SK-N-SH (cell line): Measurements from ENCODE around the gene EVPL. TPM values are rescaled to one million over a fixed set of nuclear protein-coding genes. Genes with fewer than 3 reads are reported as not detected.
"Not testable (repeated sequence)": the region's sequence is repeated elsewhere in the genome, so short reads cannot be mapped to it uniquely, and the experiment has no call there.

ENCODE experiments used
- CTCF ChIA-PET: fragments of 300-600, 350-600 bp; formaldehyde crosslinking; extraction: SDS; loops from one replicate; lab custom pipeline; 2021; lab: Yijun Ruan, JAX
- POLR2A ChIA-PET: fragments of 350-600 bp; sonication (Branson Sonifier 250); formaldehyde crosslinking; extraction: SDS; loops from one replicate; lab custom pipeline; 2020; ENCODE audit warnings: antibody characterized with exemption, inconsistent platforms; lab: Yijun Ruan, JAX
- DNase-seq: peaks from one replicate; pipeline ENCODE4 v3.0.0; 2012
- H2AFZ ChIP-seq: fragments of 200-600 bp; sonication (generic); 2 replicates; pipeline ENCODE4 v1.8.1; 2016; ENCODE audit warnings: antibody characterized with exemption, mild to moderate bottlenecking, low read depth
- H3F3A ChIP-seq: fragments of 200-600 bp; sonication (generic); replicated peaks from 2 replicates; pipeline ENCODE3; 2016; ENCODE audit warnings: antibody characterized with exemption, mild to moderate bottlenecking; ENCODE audit not compliant: insufficient read depth
- H3K27ac ChIP-seq, 2 experiments: fragments of 200-500 bp in 1 of 2; fragments of 200-600 bp in 1 of 2; sonication (Bioruptor generic) in 1 of 2; sonication (generic), shearing (Covaris generic) in 1 of 2; 2 replicates each; pipeline versions ENCODE4 v1.5.1 to v1.6.1; 2014 to 2016; ENCODE audit warnings: low read depth in 2 of 2, inconsistent platforms in 1 of 2, low read length in 1 of 2, mild to moderate bottlenecking in 1 of 2, mixed read lengths in 1 of 2
- H3K27me3 ChIP-seq: fragments of 200-600 bp; sonication (generic), shearing (Covaris generic); 2 replicates; pipeline ENCODE4 v1.6.1; 2016; ENCODE audit warnings: mixed run types; ENCODE audit not compliant: insufficient read depth
- H3K36me3 ChIP-seq, 2 experiments: fragments of 200-500 bp in 1 of 2; fragments of 200-600 bp in 1 of 2; sonication (Bioruptor generic) in 1 of 2; sonication (generic) in 1 of 2; replicated peaks in 1 of 2; 2 replicates each; pipeline versions ENCODE3 to v1.5.1; 2014 to 2016; ENCODE audit warnings: low read length in 1 of 2, mild to moderate bottlenecking in 1 of 2; ENCODE audit not compliant: insufficient read depth in 2 of 2, control insufficient read depth in 1 of 2
- H3K4me1 ChIP-seq, 2 experiments: fragments of 200-500 bp in 1 of 2; fragments of 200-600 bp in 1 of 2; sonication (Bioruptor generic) in 1 of 2; sonication (generic), shearing (Covaris generic) in 1 of 2; 2 replicates each; pipeline versions ENCODE4 v1.5.1 to v1.6.1; 2014 to 2016; ENCODE audit warnings: low read depth in 1 of 2, low read length in 1 of 2, mixed run types in 1 of 2; ENCODE audit not compliant: insufficient read depth in 2 of 2, control insufficient read depth in 1 of 2
- H3K4me2 ChIP-seq: fragments of 200-600 bp; sonication (generic), shearing (Covaris generic); 2 replicates; pipeline ENCODE4 v1.6.1; 2017; ENCODE audit warnings: mixed run types
- H3K4me3 ChIP-seq, 2 experiments: fragments of 200-500 bp in 1 of 2; fragments of 200-600 bp in 1 of 2; sonication (Bioruptor generic) in 1 of 2; sonication (generic), shearing (Covaris generic) in 1 of 2; 2 replicates each; pipeline versions ENCODE4 v1.5.1 to v1.8.1; 2014 to 2016; ENCODE audit warnings: low read depth in 2 of 2, inconsistent platforms in 1 of 2, low read length in 1 of 2, mild to moderate bottlenecking in 1 of 2, mixed read lengths in 1 of 2, moderate library complexity in 1 of 2
- H3K79me2 ChIP-seq: fragments of 200-600 bp; sonication (generic); 2 replicates; pipeline ENCODE4 v1.8.1; 2017; ENCODE audit warnings: mild to moderate bottlenecking; ENCODE audit not compliant: insufficient read depth
- H3K9ac ChIP-seq: fragments of 200-600 bp; sonication (generic); 2 replicates; pipeline ENCODE4 v1.6.1; 2017; ENCODE audit warnings: mixed run types
- H3K9me2 ChIP-seq: fragments of 200-600 bp; sonication (generic); 2 replicates; pipeline ENCODE4 v1.6.1; 2017; ENCODE audit warnings: mixed run types
- H3K9me3 ChIP-seq: fragments of 200-600 bp; sonication (generic); 2 replicates; pipeline ENCODE4 v1.6.1; 2017; ENCODE audit warnings: mixed run types, mild to moderate bottlenecking, moderate library complexity
- H4K20me1 ChIP-seq: fragments of 200-600 bp; sonication (generic); 2 replicates; pipeline ENCODE4 v1.6.1; 2017; ENCODE audit warnings: mild to moderate bottlenecking, mixed run types; ENCODE audit not compliant: insufficient read depth
- CHD2 ChIP-seq: fragments of 150-350 bp; IDR thresholded peaks from 2 replicates; pipeline ENCODE4 v1.6.1; 2018; ENCODE audit warnings: low read length; ENCODE audit not compliant: partially characterized antibody
- CTCF ChIP-seq: fragments of 200-600 bp; sonication (generic); IDR thresholded peaks from 2 replicates; pipeline ENCODE4 v1.6.1; 2017; ENCODE audit warnings: antibody characterized with exemption, mild to moderate bottlenecking, moderate library complexity
- EP300 ChIP-seq, 2 experiments: IDR thresholded peaks; 2 replicates each; pipeline versions ENCODE4 v1.4.0 to v1.6.1; 2012; ENCODE audit warnings: borderline replicate concordance in 1 of 2, low read depth in 1 of 2, low read length in 1 of 2
- EZH2phosphoT487 ChIP-seq: fragments of 200-600 bp; sonication (generic); IDR thresholded peaks from 2 replicates; pipeline ENCODE4 v1.6.1; 2017; ENCODE audit warnings: low read depth, mixed run types, mild to moderate bottlenecking, antibody characterized with exemption, moderate library complexity, borderline replicate concordance
- FOXJ3 ChIP-seq: sonication (generic); formaldehyde crosslinking; IDR thresholded peaks from 2 replicates; pipeline ENCODE4 v1.5.1; 2020; ENCODE audit warnings: mild to moderate bottlenecking, missing genetic modification reagents
- FOXM1 ChIP-seq: IDR thresholded peaks from 2 replicates; pipeline ENCODE4 v1.4.0; 2012; ENCODE audit warnings: low read depth, mild to moderate bottlenecking
- GABPA ChIP-seq: IDR thresholded peaks from 2 replicates; pipeline ENCODE4 v1.4.0; 2012; ENCODE audit warnings: low read depth, mild to moderate bottlenecking
- GATA2 ChIP-seq: sonication (generic); formaldehyde crosslinking; IDR thresholded peaks from 2 replicates; pipeline ENCODE4 v1.5.0; 2020; ENCODE audit warnings: mild to moderate bottlenecking, missing genetic modification reagents
- JUND ChIP-seq: IDR thresholded peaks from 2 replicates; pipeline ENCODE4 v1.4.0; 2012
- MEF2A ChIP-seq: IDR thresholded peaks from 2 replicates; pipeline ENCODE4 v1.4.0; 2012; ENCODE audit warnings: low read depth, borderline replicate concordance
- NRF1 ChIP-seq: IDR thresholded peaks from 2 replicates; pipeline ENCODE4 v1.6.1; 2012; ENCODE audit warnings: low read depth, mild to moderate bottlenecking, low read length
- RAD21 ChIP-seq: IDR thresholded peaks from 2 replicates; pipeline ENCODE4 v1.6.1; 2012; ENCODE audit warnings: mild to moderate bottlenecking, low read length
- TAF1 ChIP-seq: IDR thresholded peaks from 2 replicates; pipeline ENCODE4 v1.6.1; 2012; ENCODE audit warnings: low read depth, mild to moderate bottlenecking, low read length, moderate library complexity, borderline replicate concordance
- TCF12 ChIP-seq: IDR thresholded peaks from 2 replicates; pipeline ENCODE4 v1.4.0; 2012
- TEAD4 ChIP-seq: IDR thresholded peaks from 2 replicates; pipeline ENCODE4 v1.4.0; 2012; ENCODE audit warnings: mild to moderate bottlenecking, borderline replicate concordance; ENCODE audit not compliant: insufficient read depth
- WGBS: methylation state at CpG from one replicate; pipeline ENCODE4 v1.1.6; 2017; ENCODE audit warnings: low lambda C conversion rate; 5-methylcytosine and 5-hydroxymethylcytosine counted together
- polyA plus RNA-seq, 3 experiments: library from polyadenylated mRNA; depleted of rRNA; stranded (reverse); fragments of >200 nt; gene quantifications; 2 replicates each; pipeline ENCODE4 v1.2.3, GENCODE V29; 2012

The EVPL gene
- polyA plus RNA-seq, 1 of the 3 experiments (the other 2 are of a cell fraction), result 0.23 TPM

GRCh38 chr17:75970626-75971025 is 56.5 kb downstream of the EVPL start:
- TF ChIP-seq MEF2A, result no peak
- TF ChIP-seq TAF1, result no peak
- TF ChIP-seq GABPA, result no peak
- no peak for TF ChIP-seq EZH2phosphoT487
- no peak for TF ChIP-seq CHD2
- TF ChIP-seq CTCF, result no peak
- TF ChIP-seq NRF1, result no peak
- TF ChIP-seq GATA2 (CRISPR knock-in tag), result no peak
- no peak for TF ChIP-seq FOXJ3 (CRISPR knock-in tag)
- no peak for TF ChIP-seq RAD21
- no peak for TF ChIP-seq JUND
- TF ChIP-seq TEAD4, result no peak
- no peak for TF ChIP-seq EP300 (IDR thresholded peaks at IDR 0.05; ENCODE audit: borderline replicate concordance in 1 of 2, low read depth in 1 of 2, low read length in 1 of 2)
- TF ChIP-seq FOXM1, result no peak
- TF ChIP-seq, all 33 proteins: peak for 0
- H3K4me1 ChIP-seq, result peaks cover 0 to 3% of the 10 kb centered on the region in 2 experiments; a peak in 1 of 4 replicates
- H3K27ac ChIP-seq, result peak overlapping the region in 1 of 2 experiments; percentile 12; a peak in 1 of 4 replicates
- H3K4me3 ChIP-seq, result no peak overlapping the region
- no peaks in the 10 kb centered on the region for H3K9me3 ChIP-seq
- ChIA-PET CTCF (interaction anchor here (1.2 to 2.2 kb wide), 3 partner anchors 8 to 65 kb away, joined by 3 to 8 read pairs (median 5); partner anchors contain the start of genes ACOX1, CDK3, MRPL38 and TEN1), POLR2A (interaction anchor here (0.5 kb wide), 1 partner anchor 36 kb away, joined by 4 read pairs; no protein-coding TSS in a partner anchor)
- H3K9ac ChIP-seq, result no peak overlapping the region
- H3F3A ChIP-seq, result peaks cover 17% of the 10 kb centered on the region
- no peak overlapping the region for H3K4me2 ChIP-seq
- peaks cover 8 to 60% of the 10 kb centered on the region in 2 experiments for H3K36me3 ChIP-seq
- WGBS, result 91% methylated on average over 7 of the region's 7 CpGs
- no peak for DNase-seq
- H3K27me3 ChIP-seq, result no peaks in the 10 kb centered on the region
- no peak overlapping the region for H2AFZ ChIP-seq
- H3K79me2 ChIP-seq, result peaks cover 76% of the 10 kb centered on the region
- no peaks in the 10 kb centered on the region for H3K9me2 ChIP-seq
- H4K20me1 ChIP-seq, result no peaks in the 10 kb centered on the region; the same call in 1 of the 2 replicates

DNA sequence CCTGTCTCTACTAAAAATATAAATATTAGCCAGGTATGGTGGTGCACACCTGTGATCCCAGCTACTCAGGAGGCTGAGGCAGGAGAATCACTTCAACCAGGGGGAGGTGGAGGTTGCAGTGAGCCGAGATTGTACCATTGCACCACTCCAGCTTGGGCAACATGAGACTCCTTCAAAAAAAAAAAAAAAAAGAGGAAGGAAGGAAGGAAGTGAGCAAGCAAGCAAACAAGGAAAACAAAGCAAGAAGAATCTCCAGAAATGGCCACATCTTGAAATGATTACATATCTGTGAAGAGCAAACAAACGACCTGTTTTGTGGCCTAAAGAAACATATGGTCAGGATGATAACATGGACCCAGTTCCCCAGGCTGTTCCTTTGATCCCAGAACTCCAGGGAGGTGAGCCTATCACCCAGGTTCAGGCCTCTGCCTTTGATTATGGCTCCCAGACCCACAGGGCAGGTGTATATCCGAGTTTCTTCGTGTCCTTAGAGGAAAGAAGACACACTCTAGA is 57.0 kb downstream of the EVPL start:
- H3K4me3 ChIP-seq, result no peak overlapping the region
- H3K27ac ChIP-seq, result peak overlapping the region in 1 of 2 experiments; percentile 12; a peak in 1 of 4 replicates
- peaks cover 8 to 60% of the 10 kb centered on the region in 2 experiments for H3K36me3 ChIP-seq
- no peak overlapping the region for H3K4me2 ChIP-seq
- peaks cover 76% of the 10 kb centered on the region for H3K79me2 ChIP-seq
- ChIA-PET POLR2A (interaction anchor here (0.5 kb wide), 1 partner anchor 35 kb away, joined by 4 read pairs; no protein-coding TSS in a partner anchor), CTCF (interaction anchor here (0.7 to 2.2 kb wide), 4 partner anchors 9 to 65 kb away, joined by 3 to 8 read pairs (median 4); partner anchors contain the start of genes ACOX1, CDK3, MRPL38 and TEN1)
- H3K9ac ChIP-seq, result no peak overlapping the region
- H4K20me1 ChIP-seq, result no peaks in the 10 kb centered on the region; the same call in 1 of the 2 replicates
- peaks cover 17% of the 10 kb centered on the region for H3F3A ChIP-seq
- DNase-seq, result peak; percentile 53
- H3K9me2 ChIP-seq, result no peaks in the 10 kb centered on the region
- no peak for TF ChIP-seq JUND
- no peak for TF ChIP-seq CHD2
- no peak for TF ChIP-seq FOXJ3 (CRISPR knock-in tag)
- peak; percentile 32; the same call in 1 of the 2 replicates for TF ChIP-seq TCF12
- peaks cover 0 to 3% of the 10 kb centered on the region in 2 experiments; a peak in 1 of 4 replicates for H3K4me1 ChIP-seq
- no peak overlapping the region for H2AFZ ChIP-seq
- WGBS, result 62% methylated on average over 4 of the region's 4 CpGs
- H3K27me3 ChIP-seq, result no peaks in the 10 kb centered on the region
- no peaks in the 10 kb centered on the region for H3K9me3 ChIP-seq

DNA sequence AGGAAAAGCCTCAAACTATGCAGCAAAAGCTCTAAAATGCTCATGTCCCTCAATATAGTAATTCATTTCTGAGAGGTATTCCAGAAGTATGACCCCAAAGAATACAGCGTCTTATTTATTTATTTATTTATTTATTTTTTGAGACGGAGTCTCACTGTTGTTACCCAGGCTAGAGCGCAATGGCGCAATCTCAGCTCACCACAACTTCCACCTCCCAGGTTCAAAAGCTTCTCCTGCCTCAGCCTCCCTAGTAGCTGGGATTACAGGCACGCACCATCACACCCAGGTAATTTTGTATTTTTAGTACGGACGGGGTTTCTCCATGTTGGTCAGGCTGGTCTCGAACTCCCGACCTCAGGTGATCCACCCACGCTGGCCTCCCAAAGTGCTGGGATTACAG is 58.1 kb downstream of the EVPL start:
- ChIA-PET POLR2A (interaction anchor here (0.6 to 0.7 kb wide), 2 partner anchors 9 to 35 kb away, joined by 3 to 4 read pairs; no protein-coding TSS in a partner anchor), CTCF (interaction anchor here (1.2 to 2.2 kb wide), 3 partner anchors 10 to 311 kb away, joined by 3 to 8 read pairs (median 5); partner anchors contain the start of genes ACOX1, MRPL38 and TEN1)
- not testable (repeated sequence) for H3K4me2 ChIP-seq

More for the DNA sequence above, 58.1 kb downstream of the EVPL start:
- Histone ChIP-seq H3F3A (peaks cover 19% of the 10 kb centered on the region), H3K36me3 (peaks cover 8 to 62% of the 10 kb centered on the region in 2 experiments), H3K79me2 (peaks cover 77% of the 10 kb centered on the region)
- H3K9me3 ChIP-seq, H3K27me3 ChIP-seq, H4K20me1 ChIP-seq, H3K9me2 ChIP-seq, H3K4me1 ChIP-seq, H3K27ac ChIP-seq, H3K9ac ChIP-seq, DNase-seq, H3K4me3 ChIP-seq, H2AFZ ChIP-seq: not testable (repeated sequence)
- WGBS, result 88% methylated on average over 10 of the region's 10 CpGs
